ENCODE measurements around the gene CLCN5.
A peak's percentile ranks its signal among the peaks of the same experiment; 100 is the strongest.

The CLCN5 gene

DNA sequence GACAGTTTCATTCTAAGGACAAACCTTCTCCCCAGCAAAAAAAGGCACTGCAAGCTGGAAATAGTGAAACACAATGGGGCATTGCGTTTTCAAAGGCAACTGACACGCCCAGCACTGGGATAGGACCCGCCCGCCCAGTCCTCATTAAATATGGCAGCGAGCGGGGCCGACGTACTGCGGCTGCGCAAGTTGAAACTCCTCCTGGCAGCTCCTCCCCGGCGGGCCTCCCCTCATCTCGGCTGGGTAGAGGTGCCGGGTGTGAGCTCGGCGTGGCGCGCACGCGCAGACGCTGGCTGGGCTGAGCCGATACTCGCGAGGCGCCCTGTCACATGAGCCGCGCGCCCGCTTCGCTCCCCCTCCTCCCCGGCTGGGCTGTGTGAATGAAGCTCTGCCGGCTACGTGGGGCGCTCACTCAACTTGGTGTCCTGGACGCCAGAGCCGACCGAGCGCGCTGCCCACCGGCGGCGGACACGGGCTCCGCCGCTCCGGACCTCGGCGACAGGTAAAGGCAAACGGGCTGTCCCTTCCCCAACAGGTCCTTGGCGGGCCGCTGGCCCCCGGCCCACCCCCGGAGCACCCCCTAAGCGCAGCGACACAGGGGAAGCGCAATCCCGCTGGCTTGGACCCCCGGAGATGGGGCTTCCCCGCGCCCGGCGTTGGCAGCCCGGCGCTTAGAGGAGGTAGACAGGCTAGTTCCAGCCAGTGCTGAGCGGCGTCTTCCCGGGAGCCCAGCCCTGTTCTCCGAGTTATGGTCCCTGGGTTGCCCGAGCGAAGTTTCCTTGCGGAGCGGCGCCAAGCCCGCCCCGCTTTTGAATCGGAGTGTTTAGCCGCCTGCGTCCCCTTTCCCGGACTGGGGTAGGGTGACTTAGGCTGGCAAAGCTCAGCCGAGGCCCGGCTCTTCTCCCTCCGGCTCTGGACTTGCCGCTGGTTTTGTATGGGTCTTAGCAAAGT lies at the start of gene CLCN5:
CLCN5 (plus strand) TSS at position 306 of the 951 bp plus-strand sequence. CDS start 2,703 bp downstream, outside the sequence.
- Histone ChIP-seq H3K27ac (ENCODE audit: low read length) (no peak within 1 kb of the TSS), H3K36me3 (ENCODE audit: insufficient read depth, low read length) (no peaks in the 10 kb centered on the region), H2AFZ (ENCODE audit: low read depth, low read length) (no peak within 1 kb of the TSS), H3K79me2 (ENCODE audit: insufficient read depth, low read length) (no peaks in the 10 kb centered on the region), H3K9ac (ENCODE audit: low read depth, low read length) (no peak within 1 kb of the TSS), H3K27me3 (ENCODE audit: insufficient read depth, low read length, poor library complexity) (no peaks in the 10 kb centered on the region), H3K4me1 (ENCODE audit: insufficient read depth, low read length) (no peaks in the 10 kb centered on the region), H3K9me3 (ENCODE audit: insufficient read depth, low read length, severe bottlenecking) (no peaks in the 10 kb centered on the region), H3K4me3 (ENCODE audit: low read depth in 1 of 2, low read length in 2 of 2) (no peak within 1 kb of the TSS), H4K20me1 (ENCODE audit: insufficient read depth, low read length) (no peaks in the 10 kb centered on the region), H3K4me2 (ENCODE audit: insufficient read depth, low read length) (no peak within 1 kb of the TSS)
- no peak for ATAC-seq (ENCODE audit: insufficient read depth, low read depth)
- TF ChIP-seq EZH2 (IDR thresholded peaks at IDR 0.05; ENCODE audit: borderline replicate concordance, low read depth, low read length, severe bottlenecking) = no peak
- TF ChIP-seq, protein P1, sequence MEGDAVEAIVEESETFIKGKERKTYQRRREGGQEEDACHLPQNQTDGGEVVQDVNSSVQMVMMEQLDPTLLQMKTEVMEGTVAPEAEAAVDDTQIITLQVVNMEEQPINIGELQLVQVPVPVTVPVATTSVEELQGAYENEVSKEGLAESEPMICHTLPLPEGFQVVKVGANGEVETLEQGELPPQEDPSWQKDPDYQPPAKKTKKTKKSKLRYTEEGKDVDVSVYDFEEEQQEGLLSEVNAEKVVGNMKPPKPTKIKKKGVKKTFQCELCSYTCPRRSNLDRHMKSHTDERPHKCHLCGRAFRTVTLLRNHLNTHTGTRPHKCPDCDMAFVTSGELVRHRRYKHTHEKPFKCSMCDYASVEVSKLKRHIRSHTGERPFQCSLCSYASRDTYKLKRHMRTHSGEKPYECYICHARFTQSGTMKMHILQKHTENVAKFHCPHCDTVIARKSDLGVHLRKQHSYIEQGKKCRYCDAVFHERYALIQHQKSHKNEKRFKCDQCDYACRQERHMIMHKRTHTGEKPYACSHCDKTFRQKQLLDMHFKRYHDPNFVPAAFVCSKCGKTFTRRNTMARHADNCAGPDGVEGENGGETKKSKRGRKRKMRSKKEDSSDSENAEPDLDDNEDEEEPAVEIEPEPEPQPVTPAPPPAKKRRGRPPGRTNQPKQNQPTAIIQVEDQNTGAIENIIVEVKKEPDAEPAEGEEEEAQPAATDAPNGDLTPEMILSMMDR (IDR thresholded peaks at IDR 0.05; ENCODE audit: borderline replicate concordance, extremely low read depth, low read length, poor library complexity, severe bottlenecking) = no peak
- no peak for DNase-seq

DNA sequence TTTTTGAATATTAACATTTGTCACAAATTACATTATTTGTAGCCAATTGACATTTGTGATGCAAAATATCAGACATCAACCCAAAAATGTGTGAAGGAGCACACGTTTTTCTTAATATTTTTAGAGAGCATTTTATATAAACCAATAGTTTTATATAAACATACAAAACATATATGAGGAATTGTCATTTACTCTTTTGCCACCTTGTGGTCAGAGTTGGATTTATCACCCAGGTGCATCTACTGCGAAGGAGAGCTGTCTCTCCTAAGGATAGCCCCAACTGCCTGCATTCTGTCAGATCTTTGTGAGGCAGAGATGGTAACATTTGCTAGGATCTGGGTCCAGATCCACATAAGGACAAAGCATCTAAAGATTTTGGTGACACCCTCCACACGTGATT lies 45.6 kb upstream of the CLCN5 start:
- Histone ChIP-seq H4K20me1 (ENCODE audit: insufficient read depth, low read length) (no peaks in the 10 kb centered on the region), H3K36me3 (ENCODE audit: insufficient read depth, low read length) (no peaks in the 10 kb centered on the region), H3K9ac (ENCODE audit: low read depth, low read length) (no peak overlapping the region), H3K4me2 (ENCODE audit: insufficient read depth, low read length) (no peak overlapping the region), H3K4me1 (ENCODE audit: insufficient read depth, low read length) (no peaks in the 10 kb centered on the region), H3K4me3 (ENCODE audit: low read depth in 1 of 2, low read length in 2 of 2) (no peak overlapping the region), H3K79me2 (ENCODE audit: insufficient read depth, low read length) (no peaks in the 10 kb centered on the region), H2AFZ (ENCODE audit: low read depth, low read length) (no peak overlapping the region), H3K27me3 (ENCODE audit: insufficient read depth, low read length, poor library complexity) (no peaks in the 10 kb centered on the region), H3K9me3 (ENCODE audit: insufficient read depth, low read length, severe bottlenecking) (no peaks in the 10 kb centered on the region), H3K27ac (ENCODE audit: low read length) (no peak overlapping the region)
- ATAC-seq (ENCODE audit: insufficient read depth, low read depth) (no peak), DNase-seq (peak; percentile 4)
- TF ChIP-seq, protein P1 (IDR thresholded peaks at IDR 0.05; ENCODE audit: borderline replicate concordance, extremely low read depth, low read length, poor library complexity, severe bottlenecking) = peak; percentile 54
- TF ChIP-seq EZH2 (IDR thresholded peaks at IDR 0.05; ENCODE audit: borderline replicate concordance, low read depth, low read length, severe bottlenecking) = no peak

GRCh38 chrX:49877397-49878101 lies 44.8 kb upstream of the CLCN5 start:
- Histone ChIP-seq H3K79me2 (ENCODE audit: insufficient read depth, low read length) (no peaks in the 10 kb centered on the region), H3K27ac (ENCODE audit: low read length) (no peak overlapping the region), H3K4me1 (ENCODE audit: insufficient read depth, low read length) (no peaks in the 10 kb centered on the region), H3K27me3 (ENCODE audit: insufficient read depth, low read length, poor library complexity) (no peaks in the 10 kb centered on the region), H2AFZ (ENCODE audit: low read depth, low read length) (no peak overlapping the region), H3K4me2 (ENCODE audit: insufficient read depth, low read length) (no peak overlapping the region), H3K9me3 (ENCODE audit: insufficient read depth, low read length, severe bottlenecking) (no peaks in the 10 kb centered on the region), H3K36me3 (ENCODE audit: insufficient read depth, low read length) (no peaks in the 10 kb centered on the region), H4K20me1 (ENCODE audit: insufficient read depth, low read length) (no peaks in the 10 kb centered on the region), H3K9ac (ENCODE audit: low read depth, low read length) (no peak overlapping the region), H3K4me3 (ENCODE audit: low read depth in 1 of 2, low read length in 2 of 2) (no peak overlapping the region)
- no peak for TF ChIP-seq EZH2 (IDR thresholded peaks at IDR 0.05; ENCODE audit: borderline replicate concordance, low read depth, low read length, severe bottlenecking)
- TF ChIP-seq, protein P1 (IDR thresholded peaks at IDR 0.05; ENCODE audit: borderline replicate concordance, extremely low read depth, low read length, poor library complexity, severe bottlenecking) = no peak
- DNase-seq = no peak
- no peak for ATAC-seq (ENCODE audit: insufficient read depth, low read depth)

All from DND-41 (cell line).